Esophagus (tissue), 2 donors: ENCODE data around the gene FBXL13. TPM values are rescaled to one million over a fixed set of nuclear protein-coding genes. Genes with fewer than 3 reads are reported as not detected.

Experiments
- H3K27ac ChIP-seq, 2 donors: one replicate each; pipeline ENCODE4 v1.5.1; 2013; ENCODE audit warnings: low read depth in 2 of 2, mild to moderate bottlenecking in 2 of 2, inconsistent platforms in 1 of 2, low read length in 1 of 2, moderate library complexity in 1 of 2
- H3K27me3 ChIP-seq, 2 donors: one replicate each; pipeline ENCODE4 v1.6.1; 2013; ENCODE audit warnings: low read length in 2 of 2, control low read depth in 1 of 2, mild to moderate bottlenecking in 1 of 2; ENCODE audit not compliant: insufficient read depth in 2 of 2, control insufficient read depth in 1 of 2
- H3K36me3 ChIP-seq, 2 donors: one replicate each; pipeline ENCODE4 v1.6.1; 2013; ENCODE audit warnings: low read length in 1 of 2; ENCODE audit not compliant: control insufficient read depth in 2 of 2, insufficient read depth in 2 of 2
- H3K4me1 ChIP-seq, 2 donors: one replicate each; pipeline ENCODE4 v1.6.1; 2013; ENCODE audit warnings: low read length in 1 of 2; ENCODE audit not compliant: control insufficient read depth in 2 of 2, insufficient read depth in 2 of 2
- H3K4me3 ChIP-seq, 2 donors: one replicate each; pipeline ENCODE4 v1.5.1; 2013; ENCODE audit warnings: low read length in 2 of 2, mild to moderate bottlenecking in 2 of 2, low read depth in 1 of 2, moderate library complexity in 1 of 2
- H3K9me3 ChIP-seq, 2 donors: one replicate each; pipeline ENCODE4 v1.6.1; 2013; ENCODE audit warnings: mild to moderate bottlenecking in 2 of 2, low read depth in 1 of 2, low read length in 1 of 2, moderate library complexity in 1 of 2; ENCODE audit not compliant: control insufficient read depth in 2 of 2, insufficient read depth in 1 of 2
- WGBS, 2 donors: extraction: QIAGEN DNeasy Blood & Tissue Kit; methylation state at CpG; one replicate each; pipeline ENCODE4 v1.1.7; 2013; 5-methylcytosine and 5-hydroxymethylcytosine counted together
- polyA plus RNA-seq, 2 donors: library from polyadenylated mRNA; stranded (reverse); fragments of 200-250 nt; gene quantifications; one replicate each; pipeline ENCODE4 v1.2.3, GENCODE V29; 2013
- donor health status: healthy with polysubstance abuse.
- donor health status: Bipolar disorder and iron deficiency.

FBXL13 gene
- polyA plus RNA-seq, 2 donors = 0.08 TPM; not detected in 1

- 66 to 77% methylated on average over 2 of the region's 2 CpGs for WGBS, 2 donors
Measured at GRCh38 chr7:102889851-102890250, 184.7 kb downstream of the FBXL13 start.

GRCh38 chr7:102888561-102889233 is 185.9 kb downstream of the FBXL13 start:
- no peak overlapping the region for H3K4me3 ChIP-seq
- no peaks in the 10 kb centered on the region for H3K4me1 ChIP-seq
- no peak overlapping the region for H3K27ac ChIP-seq
- no peaks in the 10 kb centered on the region for H3K9me3 ChIP-seq
- no peaks in the 10 kb centered on the region for H3K36me3 ChIP-seq
- H3K27me3 ChIP-seq = no peaks in the 10 kb centered on the region
- WGBS, 2 donors = 81 to 88% methylated on average over 3 of the region's 3 CpGs

More at GRCh38 chr7:102889851-102890250, 184.7 kb downstream of the FBXL13 start:
- no peaks in the 10 kb centered on the region for H3K4me1 ChIP-seq
- no peaks in the 10 kb centered on the region for H3K9me3 ChIP-seq
- no peaks in the 10 kb centered on the region for H3K36me3 ChIP-seq
- no peak overlapping the region for H3K27ac ChIP-seq
- no peaks in the 10 kb centered on the region for H3K27me3 ChIP-seq
- no peak overlapping the region for H3K4me3 ChIP-seq

- Histone ChIP-seq H3K27ac (no peak overlapping the region), H3K36me3 (no peaks in the 10 kb centered on the region), H3K9me3 (no peaks in the 10 kb centered on the region), H3K27me3 (no peaks in the 10 kb centered on the region), H3K4me1 (no peaks in the 10 kb centered on the region), H3K4me3 (no peak overlapping the region)
- WGBS, 2 donors = 38 to 40% methylated on average over 6 of the region's 6 CpGs
Measured at GRCh38 chr7:102883098-102883860, 191.3 kb downstream of the FBXL13 start.

GRCh38 chr7:102875700-102876295 is 198.8 kb downstream of the FBXL13 start:
- Histone ChIP-seq H3K4me1 (peaks cover 0 to 3% of the 10 kb centered on the region in 2 donors), H3K27ac (peak overlapping the region; percentile 36 to 38), H3K9me3 (no peaks in the 10 kb centered on the region), H3K36me3 (no peaks in the 10 kb centered on the region), H3K27me3 (no peaks in the 10 kb centered on the region), H3K4me3 (no peak overlapping the region)
- 87 to 92% methylated on average over 3 of the region's 3 CpGs for WGBS, 2 donors

- Histone ChIP-seq H3K27me3 (no peaks in the 10 kb centered on the region), H3K9me3 (no peaks in the 10 kb centered on the region), H3K36me3 (no peaks in the 10 kb centered on the region), H3K4me3 (no peak overlapping the region), H3K27ac (no peak overlapping the region), H3K4me1 (peaks cover 0 to 3% of the 10 kb centered on the region in 2 donors)
- WGBS, 2 donors = 92 to 93% methylated on average over 1 of the region's 1 CpG
Measured at GRCh38 chr7:102874966-102875365, 199.6 kb downstream of the FBXL13 start.

- Histone ChIP-seq H3K4me1 (peaks cover 0 to 3% of the 10 kb centered on the region in 2 donors), H3K4me3 (no peak overlapping the region), H3K27me3 (no peaks in the 10 kb centered on the region), H3K27ac (no peak overlapping the region), H3K36me3 (no peaks in the 10 kb centered on the region), H3K9me3 (no peaks in the 10 kb centered on the region)
- 68 to 74% methylated on average over 5 of the region's 5 CpGs for WGBS, 2 donors
Measured at GRCh38 chr7:102874166-102874829, 200.3 kb downstream of the FBXL13 start.

GRCh38 chr7:102873470-102874165 is 201.0 kb downstream of the FBXL13 start:
- Histone ChIP-seq H3K27ac (no peak overlapping the region), H3K9me3 (no peaks in the 10 kb centered on the region), H3K4me3 (no peak overlapping the region), H3K27me3 (no peaks in the 10 kb centered on the region), H3K36me3 (no peaks in the 10 kb centered on the region), H3K4me1 (peaks cover 0 to 3% of the 10 kb centered on the region in 2 donors)
- 87 to 93% methylated on average over 4 of the region's 4 CpGs for WGBS, 2 donors

- no peaks in the 10 kb centered on the region for H3K27me3 ChIP-seq
- H3K4me1 ChIP-seq = peaks cover 0 to 3% of the 10 kb centered on the region in 2 donors
- no peak overlapping the region for H3K4me3 ChIP-seq
- no peak overlapping the region for H3K27ac ChIP-seq
- WGBS, 2 donors = 88 to 97% methylated on average over 2 of the region's 2 CpGs
- H3K36me3 ChIP-seq = no peaks in the 10 kb centered on the region
- H3K9me3 ChIP-seq = no peaks in the 10 kb centered on the region
Measured at GRCh38 chr7:102872460-102872859, 202.1 kb downstream of the FBXL13 start.

GRCh38 chr7:102869195-102869594 is 205.4 kb downstream of the FBXL13 start:
- Histone ChIP-seq H3K36me3 (no peaks in the 10 kb centered on the region), H3K27ac (no peak overlapping the region), H3K4me1 (no peaks in the 10 kb centered on the region), H3K9me3 (no peaks in the 10 kb centered on the region), H3K4me3 (no peak overlapping the region), H3K27me3 (no peaks in the 10 kb centered on the region)
- WGBS, 2 donors = 86 to 99% methylated on average over 5 of the region's 5 CpGs
